Measurements from ENCODE around the gene KATNAL1.

GRCh38 chr13:30355384-30355699 lies 48.0 kb upstream of the KATNAL1 start:
- TF ChIP-seq L3MBTL2 (conservative IDR thresholded peaks at IDR 0.05) (no peak), BHLHE40 (IDR thresholded peaks at IDR 0.05; ENCODE audit: borderline replicate concordance) (no peak), FOXK2 (IDR thresholded peaks at IDR 0.05) (no peak), NFRKB (IDR thresholded peaks at IDR 0.05) (no peak), SUZ12 (IDR thresholded peaks at IDR 0.05) (no peak), FOXA1 (IDR thresholded peaks at IDR 0.05) (no peak), ELF4 (IDR thresholded peaks at IDR 0.05) (no peak), SP1 (IDR thresholded peaks at IDR 0.05) (no peak), ZNF384 (IDR thresholded peaks at IDR 0.05) (no peak), TARDBP (IDR thresholded peaks at IDR 0.05) (no peak), LEF1 (IDR thresholded peaks at IDR 0.05; ENCODE audit: borderline replicate concordance) (no peak), FOXM1 (IDR thresholded peaks at IDR 0.05; ENCODE audit: borderline replicate concordance) (no peak)

All from HEK293T (cell line).